ENCODE data around the gene OSBPL8. TPM values are rescaled to one million over a fixed set of nuclear protein-coding genes. Genes with fewer than 3 reads are reported as not detected.
"Not testable (repeated sequence)": the region's sequence is repeated elsewhere in the genome, so short reads cannot be mapped to it uniquely, and the experiment has no call there.

The OSBPL8 gene
- polyA plus RNA-seq, 10 donors, result 25.7 to 39.1 (median 32.4) TPM

- DNase-seq, result not testable (repeated sequence)
These were observed 195.4 kb downstream of the OSBPL8 start for GRCh38 chr12:76364131-76364530.

- DNase-seq, result no peak
These were observed 199.3 kb downstream of the OSBPL8 start for GRCh38 chr12:76360316-76360715.

- DNase-seq, result no peak
These were observed 203.5 kb downstream of the OSBPL8 start for GRCh38 chr12:76356071-76356470.

GRCh38 chr12:76348079-76348901 is 211.3 kb downstream of the OSBPL8 start, which contains the start of gene BBS10:
Gene BBS10, minus strand, starts transcription at chr12:76348415. Its CDS starts 57 bp downstream, at chr12:76348358.
- DNase-seq, result peak; percentile 87 to 97 (median 92)

- DNase-seq, result peak; percentile 55 to 77 (median 63)
These were observed 212.7 kb downstream of the OSBPL8 start for GRCh38 chr12:76346798-76347420.

GRCh38 chr12:76346236-76346635 is 213.3 kb downstream of the OSBPL8 start:
- DNase-seq, result no peak

GRCh38 chr12:76345569-76345968 is 214.0 kb downstream of the OSBPL8 start:
- no peak for DNase-seq

GRCh38 chr12:76341436-76342030 is 218.0 kb downstream of the OSBPL8 start:
- DNase-seq, result no peak

- no peak for DNase-seq
These were observed 218.7 kb downstream of the OSBPL8 start for GRCh38 chr12:76340680-76341435.

- DNase-seq, result no peak
These were observed 222.0 kb downstream of the OSBPL8 start for GRCh38 chr12:76337583-76337982.

- DNase-seq, result no peak
These were observed 227.0 kb downstream of the OSBPL8 start for GRCh38 chr12:76332606-76333005.

- no peak for DNase-seq
These were observed 230.0 kb downstream of the OSBPL8 start for GRCh38 chr12:76329606-76330005.

- DNase-seq, result peak in 1 of 3 donors; percentile 83
These were observed 230.4 kb downstream of the OSBPL8 start for GRCh38 chr12:76329159-76329558.

- not testable (repeated sequence) for DNase-seq
These were observed 239.8 kb downstream of the OSBPL8 start for GRCh38 chr12:76319595-76320319.

- DNase-seq, result no peak
These were observed 240.6 kb downstream of the OSBPL8 start for GRCh38 chr12:76318773-76319594.

GRCh38 chr12:76317976-76318375 is 241.6 kb downstream of the OSBPL8 start:
- DNase-seq, result no peak

GRCh38 chr12:76316468-76316867 is 243.1 kb downstream of the OSBPL8 start:
- DNase-seq, result no peak

GRCh38 chr12:76313299-76313698 is 246.3 kb downstream of the OSBPL8 start:
- no peak for DNase-seq

GRCh38 chr12:76312315-76312714 is 247.3 kb downstream of the OSBPL8 start:
- no peak for DNase-seq

GRCh38 chr12:76311796-76312195 is 247.8 kb downstream of the OSBPL8 start:
- DNase-seq, result no peak

Measured in muscle of back (tissue), 11 donors.